ENCODE measurements around the gene MYH3.

The MYH3 gene

GRCh38 chr17:10648381-10648780, 8.7 kb downstream of the MYH3 start:
- no peak for DNase-seq

- peak; percentile 90 for DNase-seq
Observed at GRCh38 chr17:10646392-10646990, 10.6 kb downstream of the MYH3 start.

DNA sequence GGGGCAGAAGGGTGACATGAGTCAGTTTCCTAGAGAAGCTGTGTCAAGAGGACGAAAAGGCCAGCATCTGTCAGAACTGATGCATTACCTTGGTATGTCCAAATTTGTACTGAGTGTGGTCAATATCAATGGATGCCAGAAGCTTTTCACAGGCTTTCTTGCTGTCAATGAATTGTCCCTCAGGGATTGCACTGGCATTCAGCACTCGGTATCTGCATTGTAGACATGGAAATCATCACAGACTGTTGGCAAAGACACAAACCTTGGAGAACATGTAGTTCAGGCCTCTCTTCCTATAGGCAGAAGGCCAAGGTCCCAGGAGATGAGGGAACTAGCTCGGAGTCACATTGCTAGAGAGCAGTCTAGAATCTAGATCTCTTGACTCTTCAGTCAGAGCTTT, 16.6 kb downstream of the MYH3 start:
- DNase-seq = no peak

GRCh38 chr17:10638151-10638550, 19.0 kb downstream of the MYH3 start:
- DNase-seq = no peak

- no peak for DNase-seq
Observed at GRCh38 chr17:10635290-10635689, 21.8 kb downstream of the MYH3 start.

DNA sequence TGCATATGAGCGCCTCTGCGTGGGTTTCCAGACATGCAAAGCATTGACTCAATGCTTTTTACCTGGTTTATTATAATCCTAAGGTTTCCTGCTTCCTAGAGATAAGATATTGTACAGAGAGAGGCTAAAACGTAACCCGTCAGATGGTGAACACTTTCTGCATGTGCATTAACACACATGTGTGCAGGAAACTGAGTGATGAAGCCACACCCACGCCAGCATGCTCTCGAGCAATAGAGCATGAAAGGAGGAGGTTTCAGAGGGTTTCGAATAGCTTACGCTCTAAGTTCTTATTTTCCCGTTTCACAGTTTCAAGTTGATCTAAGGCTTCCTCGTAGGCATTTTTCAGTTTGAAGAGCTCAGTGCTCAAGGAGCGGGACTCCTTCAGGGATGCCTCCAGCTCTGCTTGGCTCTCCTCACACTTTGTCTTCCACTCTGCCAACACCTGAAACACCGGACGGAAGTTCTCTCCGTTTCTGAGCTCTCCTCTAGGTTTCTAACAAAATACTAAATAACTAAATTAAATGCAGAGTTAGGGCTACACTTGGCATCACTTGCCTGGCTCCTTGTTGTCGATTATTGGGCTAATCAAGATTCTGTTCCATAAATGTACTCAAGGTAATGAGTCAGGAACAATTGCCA, 23.2 kb downstream of the MYH3 start:
- DNase-seq = no peak

DNA sequence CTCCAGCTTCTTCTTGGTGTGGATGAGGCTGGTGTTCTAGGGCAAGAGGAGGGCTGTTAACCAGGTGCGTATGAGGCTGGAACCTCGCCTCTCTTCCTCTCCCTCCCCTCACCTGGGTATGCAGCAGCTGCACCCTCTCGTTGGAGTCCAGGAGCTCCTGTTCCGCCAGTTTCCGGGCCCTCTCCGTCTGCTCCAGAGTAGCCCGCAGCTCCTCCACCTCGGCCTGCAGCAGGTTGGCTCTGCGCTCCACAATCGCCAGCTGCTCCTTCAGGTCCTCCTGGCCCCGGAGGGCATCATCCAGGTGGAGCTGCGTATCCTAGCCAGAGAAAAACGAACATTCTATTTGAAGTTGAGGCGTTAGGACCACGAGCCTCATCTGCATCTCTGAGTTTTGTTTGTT, 25.4 kb downstream of the MYH3 start:
- no peak for DNase-seq

- peak; percentile 70 for DNase-seq
Observed at GRCh38 chr17:10631048-10631700, 25.9 kb downstream of the MYH3 start.

- DNase-seq = no peak
Observed at GRCh38 chr17:10629706-10630105, 27.4 kb downstream of the MYH3 start.

GRCh38 chr17:10628756-10629155, 28.4 kb downstream of the MYH3 start:
- peak; percentile 61 for DNase-seq

DNA sequence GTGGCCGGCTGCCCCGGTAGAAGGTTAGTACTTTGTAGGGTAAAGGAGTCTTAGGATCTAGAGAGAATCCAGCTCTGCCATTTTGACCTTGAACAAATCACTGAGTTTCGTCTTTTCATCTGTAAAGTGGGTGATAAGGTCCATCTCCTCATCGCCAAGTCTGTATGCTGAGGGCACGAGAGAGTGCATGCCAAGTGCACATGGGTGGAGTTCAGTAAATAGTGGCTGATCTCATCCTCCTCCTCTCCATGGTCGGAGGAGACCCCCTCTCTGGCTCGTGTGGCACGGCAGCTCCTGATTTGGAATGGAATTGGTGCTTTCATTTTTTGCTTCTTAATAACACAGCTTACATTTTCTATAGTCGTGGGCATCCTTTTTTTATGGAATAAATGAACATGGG, 30.7 kb downstream of the MYH3 start:
- no peak for DNase-seq

- no peak for DNase-seq
Observed at GRCh38 chr17:10624969-10625368, 32.1 kb downstream of the MYH3 start.

- no peak for DNase-seq
Observed at GRCh38 chr17:10623737-10624338, 33.3 kb downstream of the MYH3 start.

DNA sequence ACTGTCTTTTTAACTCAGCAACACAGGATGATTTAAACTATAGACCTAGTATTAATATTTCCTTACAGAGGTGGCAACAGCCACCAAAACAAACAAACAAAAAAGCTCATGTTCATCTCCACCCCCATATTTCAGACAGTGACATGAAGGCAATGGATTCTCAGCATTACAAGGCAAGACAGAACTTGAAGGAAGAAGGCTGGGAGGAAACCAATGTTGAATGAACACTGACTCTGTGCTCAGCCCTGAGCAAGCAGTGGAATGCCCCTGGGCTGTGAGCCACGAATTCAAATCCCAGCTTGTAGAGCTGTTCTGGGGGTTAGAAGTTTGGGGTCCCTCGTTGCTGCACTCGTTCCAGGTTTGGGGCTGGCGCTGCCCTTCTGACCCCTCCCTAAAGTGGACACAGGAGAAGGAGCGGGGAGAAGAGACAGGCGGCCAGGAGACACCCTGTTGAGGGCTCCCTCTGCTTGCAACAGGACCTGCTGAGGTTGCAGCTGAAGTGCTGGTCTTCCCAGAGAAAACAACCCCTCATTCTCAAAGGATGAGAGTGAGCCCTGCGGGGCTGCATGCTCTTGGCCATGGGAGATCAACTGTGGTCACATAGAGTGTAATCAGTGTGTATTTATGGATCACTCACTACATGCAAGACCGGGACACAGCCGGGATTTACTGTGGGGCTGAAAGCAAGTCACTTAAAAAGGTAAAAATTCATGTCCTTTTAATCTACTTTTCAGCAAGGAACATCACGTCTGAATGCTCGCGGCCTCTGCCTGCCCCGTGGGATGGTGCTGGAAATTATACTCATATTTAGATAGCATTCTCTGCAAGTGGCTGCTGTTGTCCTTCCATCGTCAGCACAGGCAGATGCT, 34.3 kb downstream of the MYH3 start:
- DNase-seq = no peak

GRCh38 chr17:10621397-10621796, 35.7 kb downstream of the MYH3 start:
- DNase-seq = no peak

DNA sequence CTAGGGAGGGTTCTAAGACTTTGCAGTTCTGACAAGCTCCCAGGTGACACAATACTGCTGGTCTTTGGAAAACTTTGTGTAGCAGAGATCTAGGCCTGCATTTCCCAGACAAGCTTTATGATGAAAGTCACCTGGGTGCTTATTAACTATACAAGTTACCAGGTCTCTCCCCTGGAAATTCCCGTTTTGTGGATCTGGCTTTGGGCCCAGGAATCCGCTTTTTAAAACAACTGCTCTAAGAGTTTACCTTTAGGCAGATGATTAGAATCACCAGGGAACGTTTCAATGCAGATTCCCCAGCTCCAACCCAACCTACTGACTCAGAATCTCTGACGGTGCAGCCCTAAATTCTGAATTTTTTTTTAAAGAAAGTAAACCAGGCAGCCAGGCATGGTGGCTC, 36.3 kb downstream of the MYH3 start:
- no peak for DNase-seq

GRCh38 chr17:10618202-10618635, 38.9 kb downstream of the MYH3 start:
- peak; percentile 80 for DNase-seq

- DNase-seq = no peak
Observed at GRCh38 chr17:10617120-10617505, 40.0 kb downstream of the MYH3 start.

DNA sequence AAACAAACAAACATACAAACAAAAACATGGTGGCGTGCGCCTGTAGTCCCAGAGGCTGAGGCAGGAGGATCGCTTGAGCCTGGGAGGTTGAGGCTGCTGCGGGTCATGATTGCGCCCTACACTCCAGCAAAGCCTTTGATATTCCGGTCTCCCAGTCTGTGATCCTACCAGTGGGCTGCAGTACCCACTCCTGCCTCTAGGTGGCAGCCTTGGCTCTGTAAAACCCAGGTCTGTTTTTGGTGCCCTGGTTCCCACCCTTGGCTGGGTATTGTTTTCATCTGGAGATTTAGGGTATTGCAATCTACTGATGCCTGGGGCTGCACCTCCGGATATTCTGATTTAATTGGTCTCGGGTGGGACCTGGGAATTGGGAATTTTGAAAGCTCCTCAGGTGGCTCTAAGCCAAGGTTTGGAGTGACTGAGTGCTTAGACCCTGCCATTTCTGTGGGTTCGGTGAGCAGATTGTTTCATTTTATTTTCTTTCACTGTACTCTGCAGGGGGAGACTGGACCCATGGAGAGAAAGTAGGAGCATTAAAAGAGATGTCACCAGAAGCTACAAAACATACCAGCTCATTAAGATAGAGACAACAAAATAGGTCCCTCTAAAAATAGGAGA, 40.5 kb downstream of the MYH3 start:
- DNase-seq = peak; percentile 94

DNA sequence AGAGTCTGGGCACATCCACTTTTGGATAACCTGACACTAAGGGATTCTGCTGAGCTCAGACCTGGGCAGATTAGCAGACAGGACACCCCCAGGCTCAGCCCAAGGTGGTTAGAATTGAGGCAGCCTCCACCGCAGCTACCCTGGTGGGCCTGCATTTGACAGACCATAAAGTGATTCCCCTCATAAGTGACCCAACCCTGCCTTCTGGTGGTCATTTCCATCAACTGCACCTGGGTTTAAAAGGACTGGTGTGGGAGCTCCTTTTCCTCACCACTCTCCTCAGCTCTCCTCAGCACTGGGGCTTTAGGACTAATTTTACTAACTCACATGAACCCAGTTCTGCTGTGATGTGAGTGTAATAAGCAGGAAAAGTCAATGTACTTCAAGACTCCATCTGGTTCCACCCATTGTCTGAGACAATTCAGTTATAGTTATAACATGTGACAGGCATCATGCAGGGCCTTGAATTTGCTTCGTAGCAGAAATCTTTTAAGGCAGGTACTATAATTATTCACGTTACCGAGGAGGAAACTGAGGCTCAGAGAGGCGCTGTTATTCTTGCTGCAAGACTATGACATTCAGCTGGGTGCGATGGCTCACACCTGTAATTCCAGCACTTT, 42.5 kb downstream of the MYH3 start:
- DNase-seq = no peak

DNA sequence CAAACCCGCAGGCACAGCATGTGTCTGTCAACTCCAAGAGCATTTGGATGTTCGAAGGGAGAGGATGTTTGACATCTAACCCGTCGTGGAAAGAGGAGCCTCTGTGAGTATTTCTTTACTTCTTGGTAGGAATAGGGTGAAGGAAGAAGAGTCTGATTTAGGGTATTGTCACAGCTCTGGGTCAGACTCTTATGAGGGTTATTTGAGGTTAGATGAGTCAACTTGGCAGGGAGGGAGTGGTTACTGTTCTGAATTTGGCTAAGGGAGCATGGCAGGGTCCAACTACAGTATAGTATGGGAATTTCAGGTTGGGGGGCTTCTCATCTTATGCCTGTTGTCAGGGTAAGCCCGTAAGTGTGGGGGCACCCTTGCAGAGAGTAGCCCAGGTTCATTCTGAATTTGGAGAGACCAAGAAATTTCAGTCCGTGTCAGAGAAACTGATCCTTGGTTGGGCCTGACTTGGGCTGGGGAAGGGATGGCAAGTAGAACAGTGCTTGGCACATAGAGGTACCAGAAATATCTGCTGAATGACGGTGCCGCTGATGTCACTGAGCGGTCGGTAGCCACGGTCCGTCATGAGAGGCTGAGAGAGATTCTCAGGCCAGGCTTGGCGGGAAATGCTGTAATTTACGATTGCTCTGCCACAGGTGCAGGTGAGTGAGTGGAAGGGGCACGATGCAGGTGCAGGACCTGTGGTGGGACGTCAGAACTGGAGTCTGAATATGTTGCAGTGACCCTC, 43.2 kb downstream of the MYH3 start:
- DNase-seq = no peak
